DMS114 treated with DMSO at 0.1 percent for 48 hours (cell line): ENCODE results near the gene TARS3.
A peak's percentile ranks its signal among the peaks of the same experiment; 100 is the strongest.
"Not testable (repeated sequence)": the region's sequence is repeated elsewhere in the genome, so short reads cannot be mapped to it uniquely, and the experiment has no call there.

ENCODE experiments used
- DNase-seq: peaks from one replicate; lab custom pipeline; 2025; ENCODE audit not compliant: unreplicated experiment; lab: John Stamatoyannopoulos, UW

TARS3 gene

DNA sequence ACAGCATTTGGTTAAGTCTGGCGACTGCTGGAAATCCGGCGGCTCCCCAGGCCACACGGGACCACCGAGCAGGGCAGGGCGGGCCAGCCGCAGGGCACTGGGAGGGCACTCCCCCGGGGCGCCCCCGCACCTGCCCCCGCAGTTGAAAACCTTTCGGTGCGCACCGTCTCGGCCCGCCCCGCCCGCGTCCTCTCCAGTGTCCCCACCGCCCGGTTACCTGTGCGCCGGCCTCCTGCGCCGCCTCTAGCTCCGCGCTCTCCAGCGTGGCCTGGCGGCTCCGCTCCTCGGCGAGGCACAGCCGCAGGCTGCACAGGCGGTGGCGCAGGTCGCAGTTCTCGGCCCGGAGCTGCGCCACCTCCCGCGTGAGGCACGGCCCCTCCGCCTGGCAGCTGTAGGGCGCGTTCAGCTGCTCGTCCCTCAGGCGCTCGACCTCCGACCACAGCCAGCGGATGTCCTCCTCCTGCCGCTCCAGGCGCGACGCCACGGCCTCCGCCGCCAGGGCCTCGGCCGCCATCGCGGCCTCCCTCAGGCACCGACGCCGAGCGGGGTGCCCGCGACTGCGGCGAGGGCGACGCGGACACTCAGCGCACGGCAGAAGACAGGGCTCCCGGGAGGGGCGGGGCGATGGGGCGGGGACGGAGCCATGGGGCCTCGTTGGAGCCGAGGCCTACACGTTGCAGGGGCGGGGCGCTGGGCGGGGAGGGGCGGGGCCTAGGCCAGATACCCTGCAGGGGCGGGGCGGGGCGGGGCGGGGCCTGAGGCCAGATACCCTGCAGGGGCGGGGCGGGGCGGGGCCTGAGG is at the start of gene TARS3:
TSS of gene TARS3 (minus strand) at position 600 of the 801 bp plus-strand sequence. CDS start at position 514, 86 bp downstream.
- peak; percentile 71 for DNase-seq

DNA sequence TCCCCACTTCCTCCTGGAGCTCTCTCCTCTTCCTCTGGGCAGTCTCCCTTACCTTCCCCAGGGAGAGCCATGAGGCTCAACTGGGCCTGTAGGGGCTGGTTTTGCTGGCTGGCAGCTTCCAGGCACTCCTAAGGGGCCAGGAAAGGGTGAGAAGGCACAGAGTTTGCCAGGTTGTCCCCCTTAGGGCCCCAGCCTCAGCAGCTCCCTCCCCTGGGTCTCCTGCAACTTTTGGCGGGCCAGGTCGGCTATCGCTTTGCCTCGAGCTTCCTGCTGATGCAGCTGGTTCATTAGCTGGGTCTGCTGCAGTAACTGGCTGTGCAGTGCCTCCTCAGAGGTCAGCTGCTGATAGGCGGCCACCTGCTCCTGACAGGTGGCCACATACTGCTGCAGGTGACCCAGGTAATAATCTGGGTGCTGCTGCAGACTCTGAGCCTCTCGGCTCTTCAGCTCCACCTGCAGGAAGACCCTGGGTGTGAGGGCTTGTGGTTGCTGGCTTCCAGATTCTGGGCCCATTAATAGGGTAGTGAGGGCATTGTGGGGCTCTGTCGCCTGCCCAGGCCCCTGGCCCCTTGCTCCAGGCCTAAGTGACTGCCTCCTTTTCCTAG is 49.3 kb upstream of the TARS3 start:
- no peak for DNase-seq

DNA sequence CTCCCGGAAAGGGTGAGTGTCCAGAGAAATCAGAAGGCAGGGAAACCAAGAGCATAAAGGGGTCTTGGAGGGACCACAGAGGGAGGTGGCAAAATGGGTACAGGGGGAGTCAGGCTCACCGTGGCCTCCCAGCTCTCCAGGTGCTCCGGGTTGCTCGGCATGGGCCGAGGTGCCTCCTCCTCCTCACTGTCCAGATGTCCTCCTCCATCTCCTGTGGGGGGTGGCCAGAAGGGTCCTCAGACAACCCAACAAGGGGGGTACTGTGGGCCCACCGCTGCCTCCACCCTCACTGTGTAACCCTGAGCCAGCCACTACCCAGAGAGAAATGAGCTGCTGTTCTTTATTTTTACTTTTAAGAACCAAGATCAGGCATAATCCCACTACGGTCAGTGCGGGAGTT is 48.6 kb upstream of the TARS3 start:
- no peak for DNase-seq

DNA sequence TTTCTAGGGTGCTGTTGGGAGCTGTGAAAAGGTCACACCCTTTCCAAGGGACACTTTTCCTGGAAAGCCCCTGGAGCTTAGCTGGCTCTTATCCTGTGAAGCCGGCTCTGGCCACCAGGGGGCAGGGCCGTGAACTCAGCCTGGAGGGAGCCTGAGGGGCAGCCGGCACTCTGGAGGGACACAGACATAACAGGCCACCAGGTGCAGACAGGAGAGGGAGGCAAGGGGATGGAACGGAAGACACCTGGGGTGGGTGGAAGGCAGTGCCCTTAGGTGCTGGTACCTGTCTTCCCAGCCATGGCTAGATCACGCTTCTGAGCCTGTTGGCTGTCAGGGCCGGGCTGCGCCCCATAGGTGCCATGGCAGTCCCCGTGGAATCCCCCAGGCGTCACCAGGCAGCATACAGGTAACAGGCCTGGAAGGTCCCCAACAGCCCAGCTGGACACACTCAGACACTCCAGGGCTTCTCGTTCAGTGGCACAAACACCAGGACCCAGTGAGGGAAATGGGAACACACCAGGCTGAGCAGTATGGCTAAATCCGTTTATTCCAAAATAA is 42.9 kb upstream of the TARS3 start:
- DNase-seq = not testable (repeated sequence)

DNA sequence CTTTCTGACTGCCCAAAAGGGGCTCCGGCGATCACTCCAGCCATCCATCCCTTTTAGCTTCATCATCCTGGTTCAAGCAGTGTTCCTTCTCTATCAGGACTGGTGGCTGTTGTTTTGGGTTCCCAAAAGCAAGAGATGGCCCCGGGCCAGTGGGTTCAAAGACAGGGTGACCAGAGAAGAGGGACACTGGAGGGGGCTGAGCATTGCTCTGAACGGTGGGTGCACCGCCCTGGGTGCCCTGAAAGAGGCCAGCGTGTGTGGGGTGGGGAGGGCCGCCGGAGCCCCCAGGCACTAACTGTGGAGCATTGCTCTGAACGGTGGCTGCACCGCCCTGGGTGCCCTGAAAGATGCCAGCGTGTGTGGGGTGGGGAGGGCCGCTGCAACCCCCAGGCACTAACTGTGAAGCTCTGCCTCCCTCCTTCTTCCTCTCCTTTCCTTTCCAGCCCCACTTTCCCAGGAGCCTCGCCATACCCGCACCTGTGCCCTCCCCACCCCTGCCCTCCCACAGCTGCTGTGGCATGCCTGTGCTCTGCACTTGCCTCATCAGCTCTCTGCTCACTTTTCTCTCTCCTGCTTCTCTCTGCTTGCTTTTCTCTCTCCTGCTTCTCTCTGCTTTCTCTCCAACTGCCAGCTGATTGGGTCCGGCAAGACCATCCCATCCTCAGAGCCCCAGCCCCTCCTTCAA is 41.6 kb upstream of the TARS3 start:
- DNase-seq = no peak

DNA sequence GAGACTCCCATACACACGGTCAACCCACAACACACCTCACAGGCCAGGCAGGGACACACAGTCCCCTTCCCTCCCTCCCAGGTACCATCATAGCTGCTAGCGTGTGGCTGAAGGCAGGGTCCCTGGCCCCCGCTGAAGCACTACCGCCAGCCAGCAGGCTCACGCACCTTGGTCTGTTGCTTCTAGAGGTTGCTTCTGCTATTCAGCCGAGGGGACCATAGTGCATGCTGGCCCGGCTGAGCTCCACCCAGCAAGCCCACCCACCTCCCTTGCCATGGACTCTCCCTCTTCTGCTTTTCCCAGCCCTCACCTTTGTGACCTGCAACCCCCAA is 41.0 kb upstream of the TARS3 start:
- not testable (repeated sequence) for DNase-seq

DNA sequence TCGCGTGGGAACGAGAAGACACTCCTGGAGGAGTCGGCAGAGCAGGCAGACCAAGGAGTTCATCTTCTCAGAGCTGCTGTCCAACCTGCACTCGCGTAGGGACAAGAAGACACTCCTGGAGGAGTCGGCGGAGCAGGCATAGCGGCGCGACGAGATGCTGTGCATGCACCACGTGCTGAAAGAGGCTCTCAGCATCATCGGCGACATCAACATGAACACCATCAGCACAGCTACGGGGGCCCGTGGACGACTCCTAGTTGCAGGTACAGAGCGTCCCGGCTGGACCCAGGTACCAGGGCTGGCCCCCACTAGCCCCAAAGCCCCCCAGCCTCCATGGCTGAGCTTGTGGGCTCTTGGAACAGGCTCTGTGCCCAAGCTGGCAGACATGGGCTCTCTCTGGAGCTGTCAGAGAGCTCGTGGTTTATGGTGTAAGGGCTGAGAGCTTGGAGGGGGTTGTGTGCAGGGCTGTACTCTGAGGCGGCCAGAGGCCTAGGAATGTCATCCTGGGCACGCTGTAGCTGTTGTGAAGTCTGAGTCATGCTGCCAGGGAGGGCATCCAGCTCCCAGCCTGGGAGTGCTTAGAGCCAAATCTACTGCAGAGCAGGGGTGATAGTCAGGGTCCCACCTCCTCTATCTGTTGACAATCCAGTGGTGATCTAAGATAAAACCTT is 40.5 kb upstream of the TARS3 start:
- DNase-seq = not testable (repeated sequence)

DNA sequence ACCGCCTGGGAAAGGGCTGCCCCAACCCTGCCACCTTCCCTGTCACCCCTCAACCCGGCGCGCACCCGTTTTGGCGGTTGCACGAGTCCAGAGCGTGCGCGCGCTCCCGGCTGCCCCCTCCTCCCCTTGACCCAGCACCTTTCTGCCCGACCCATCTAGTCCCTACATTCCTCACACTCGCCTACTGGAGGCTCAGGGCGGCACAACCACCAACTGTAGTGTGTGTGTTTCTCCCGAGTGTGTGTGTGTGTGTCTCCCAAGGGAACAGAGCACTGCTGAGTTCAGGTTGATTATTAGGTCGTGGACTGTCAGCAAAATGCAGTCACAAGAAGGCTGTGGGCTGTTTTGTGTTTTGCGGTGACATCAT is 22.4 kb upstream of the TARS3 start:
- not testable (repeated sequence) for DNase-seq

DNA sequence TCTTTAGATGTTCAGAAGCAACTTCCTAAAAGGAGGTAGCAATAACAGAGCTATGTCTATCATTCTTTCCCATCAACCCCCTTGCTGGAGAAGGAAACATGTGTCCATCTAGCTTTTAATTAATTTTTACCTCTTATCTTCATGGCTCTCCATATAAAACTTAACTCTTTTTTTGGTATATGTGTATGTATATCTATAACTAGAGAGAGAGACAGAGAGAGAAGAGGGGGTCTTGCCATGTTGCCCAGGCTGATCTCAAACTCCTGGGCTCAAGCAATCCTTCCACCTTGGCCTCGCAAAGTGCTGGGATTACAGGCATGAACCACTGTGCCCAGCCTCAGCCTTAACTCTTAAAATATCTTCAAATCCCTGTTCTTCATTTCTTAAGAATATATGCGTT is 10.6 kb upstream of the TARS3 start:
- DNase-seq = not testable (repeated sequence)

DNA sequence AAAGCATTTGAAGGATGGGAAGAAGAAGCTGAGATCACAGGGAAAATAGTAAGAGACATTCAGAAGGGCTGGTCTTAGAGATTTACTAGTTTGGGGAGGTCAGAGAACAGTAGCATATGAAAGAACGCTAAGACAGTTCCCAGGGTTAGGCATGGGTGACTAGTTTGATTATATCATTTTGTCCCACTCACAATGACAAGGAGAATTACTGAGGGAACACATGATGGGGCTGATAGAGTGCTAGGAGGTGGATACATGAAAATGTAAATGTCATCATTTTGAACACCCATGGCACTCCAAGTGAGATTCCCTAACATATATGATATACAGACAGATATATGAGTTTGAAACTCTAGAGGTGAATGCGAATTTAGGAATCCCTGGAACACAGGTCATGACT is 9.3 kb upstream of the TARS3 start:
- no peak for DNase-seq

DNA sequence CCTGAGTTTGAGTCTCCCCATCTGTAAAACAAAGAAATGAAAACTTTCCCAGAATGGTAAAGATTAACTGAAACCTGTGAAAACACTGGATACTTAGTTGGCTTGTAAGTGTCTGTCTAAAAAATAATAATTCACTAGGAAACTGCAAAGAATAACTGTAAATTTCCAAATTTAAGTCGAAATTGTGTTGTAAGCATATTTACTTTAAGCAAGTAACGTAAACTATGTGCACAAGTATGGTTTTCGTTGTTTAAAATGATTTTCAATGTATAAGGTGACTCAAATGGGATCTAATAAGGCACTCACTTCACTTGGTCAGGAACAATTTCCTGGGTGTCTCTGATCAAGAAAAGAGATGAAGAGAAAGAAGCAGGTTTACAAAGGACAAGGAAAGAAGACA is 8.5 kb upstream of the TARS3 start:
- no peak for DNase-seq

DNA sequence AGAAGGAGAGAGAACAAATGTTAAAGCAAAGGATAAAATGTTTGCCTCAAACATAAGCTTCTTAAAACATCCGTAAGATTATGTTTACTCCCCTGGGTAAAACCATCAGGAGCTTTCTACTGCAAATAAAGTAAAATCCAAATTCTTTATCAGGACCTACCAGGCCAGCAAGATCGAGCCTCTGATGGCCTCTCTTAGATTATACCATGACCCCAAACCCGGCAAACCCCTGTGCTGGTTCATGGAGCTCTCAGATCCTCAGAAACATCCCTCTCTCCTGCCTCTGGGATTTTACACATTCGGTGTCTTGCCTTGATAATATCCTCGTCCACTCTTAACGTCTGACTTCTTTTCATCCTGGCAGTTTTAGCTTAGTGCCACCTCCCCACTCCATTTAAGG is 7.5 kb upstream of the TARS3 start:
- no peak for DNase-seq

DNA sequence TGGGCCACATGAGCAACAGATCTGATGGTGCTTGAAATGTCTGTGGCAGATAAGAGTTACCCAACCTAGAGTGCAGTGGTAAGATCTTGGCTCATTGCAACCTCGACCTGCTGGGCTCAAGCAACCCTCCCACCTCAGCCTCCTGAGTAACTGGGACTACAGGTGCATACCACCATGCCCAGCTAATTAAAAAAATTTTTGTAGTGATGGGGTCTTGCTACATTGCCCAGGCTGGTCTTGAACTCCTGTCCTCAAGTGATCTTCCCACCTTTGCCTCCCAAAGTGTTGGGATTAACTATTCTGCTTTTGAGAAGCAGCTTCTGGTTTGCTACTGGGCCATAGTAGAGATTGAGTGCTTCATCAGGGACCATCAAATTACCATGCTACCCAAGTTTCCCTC is 2.9 kb upstream of the TARS3 start:
- no peak for DNase-seq

DNA sequence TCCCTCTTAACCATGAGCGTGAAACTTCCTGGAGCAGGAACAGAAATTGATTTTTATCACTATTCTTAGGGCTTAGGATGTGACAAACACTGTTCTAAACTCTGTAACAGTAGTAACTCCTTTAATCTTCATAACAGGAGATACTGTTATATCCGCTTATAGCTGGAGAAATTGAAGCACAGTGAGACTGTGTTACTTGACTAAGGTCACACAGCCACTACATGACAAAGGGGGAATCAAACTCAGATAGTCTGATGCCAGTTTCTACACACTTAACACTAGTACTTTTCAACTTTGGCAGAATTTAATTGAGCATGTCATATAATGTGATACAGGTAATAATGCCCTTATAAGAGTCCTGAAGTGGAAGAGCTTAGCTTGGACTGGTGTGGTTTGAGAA is 800 bp upstream of the TARS3 start:
- DNase-seq = no peak

DNA sequence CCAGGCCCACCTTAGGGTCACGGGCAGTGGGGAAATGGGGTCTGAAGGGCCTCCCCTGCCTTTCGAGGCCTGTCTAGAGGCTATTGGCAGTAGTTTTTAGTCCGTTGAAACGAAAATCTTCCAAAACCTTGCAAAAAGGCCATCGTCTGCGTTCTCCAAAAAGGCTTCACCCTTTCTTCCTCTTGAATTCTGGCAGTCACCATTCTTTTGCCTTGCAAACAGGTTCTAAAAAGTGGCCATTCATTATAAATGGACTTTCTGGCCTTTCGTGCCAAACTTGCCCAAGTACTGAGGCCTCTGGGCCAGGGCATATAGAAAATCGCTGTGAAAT is 367 bp upstream of the TARS3 start:
- peak; percentile 63 for DNase-seq

DNA sequence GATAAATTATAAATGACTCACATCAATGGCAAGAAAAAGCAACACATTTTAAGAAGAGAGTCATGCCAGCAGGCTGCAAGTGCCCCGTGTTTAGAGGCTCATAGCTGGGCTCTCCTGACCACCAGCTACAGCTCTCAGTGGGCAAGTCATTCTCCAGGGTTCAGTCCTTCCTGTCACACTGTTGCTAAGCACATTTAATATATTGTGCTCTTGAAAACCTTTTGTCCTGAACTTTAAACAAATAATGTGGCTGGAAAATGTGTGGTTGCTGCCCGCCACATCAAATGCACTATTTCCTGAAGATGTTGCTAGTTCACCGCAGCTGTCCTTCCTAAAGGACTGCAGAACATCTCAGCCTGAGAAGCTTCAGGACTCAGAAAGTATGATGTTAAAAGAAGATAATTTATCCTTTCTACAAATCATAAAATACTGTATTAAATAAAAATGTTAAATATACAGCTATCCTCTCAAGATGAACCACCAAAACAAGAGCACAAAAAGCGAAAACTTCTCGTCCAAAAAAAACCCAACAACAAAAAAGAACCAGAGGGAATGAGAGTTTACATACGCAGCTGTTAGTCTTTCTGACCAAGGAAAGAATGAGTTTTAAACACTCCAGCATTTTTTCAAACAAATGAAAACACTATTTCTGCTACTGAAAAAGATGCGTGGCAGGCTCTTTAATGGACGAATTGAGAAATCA is 951 bp downstream of the TARS3 start:
- no peak for DNase-seq

DNA sequence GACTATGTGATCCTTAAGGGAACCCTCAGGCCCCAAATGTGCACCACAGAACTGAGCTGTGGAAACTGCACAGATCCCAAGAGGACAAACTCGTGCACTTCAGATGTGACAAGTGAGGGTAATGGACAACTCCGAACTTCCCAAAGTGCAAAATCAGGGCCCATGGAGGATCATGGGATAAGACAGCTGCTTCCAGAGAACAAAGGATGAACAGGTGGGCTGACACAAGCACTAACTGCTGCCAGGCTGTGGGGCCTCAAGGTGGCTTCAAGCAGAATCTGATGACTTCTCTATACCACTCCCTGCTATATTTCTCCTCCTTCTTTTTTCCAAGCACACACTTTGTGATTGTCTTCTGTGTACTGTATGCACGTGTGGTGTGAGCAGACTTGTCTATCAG is 5.4 kb downstream of the TARS3 start:
- DNase-seq = no peak

DNA sequence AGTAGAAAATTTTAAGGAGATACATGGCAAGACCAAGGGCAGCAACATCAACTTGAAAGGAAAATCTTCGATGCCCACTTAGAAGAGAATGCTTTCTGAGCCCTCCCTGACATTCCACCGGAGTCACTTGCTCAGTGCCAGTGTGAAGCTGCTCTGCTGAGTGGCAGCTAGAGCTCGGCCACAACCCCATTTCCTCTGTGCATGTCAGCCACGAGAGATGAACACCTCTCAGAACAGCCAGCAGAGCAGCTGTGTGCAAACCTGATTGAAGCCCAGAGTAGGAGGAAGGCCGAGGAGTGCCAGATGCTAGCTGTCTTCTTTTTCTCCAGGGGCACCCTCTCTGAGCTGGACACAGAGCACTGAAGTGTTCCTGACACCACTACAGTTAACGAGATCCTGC is 12.2 kb downstream of the TARS3 start:
- DNase-seq = no peak

DNA sequence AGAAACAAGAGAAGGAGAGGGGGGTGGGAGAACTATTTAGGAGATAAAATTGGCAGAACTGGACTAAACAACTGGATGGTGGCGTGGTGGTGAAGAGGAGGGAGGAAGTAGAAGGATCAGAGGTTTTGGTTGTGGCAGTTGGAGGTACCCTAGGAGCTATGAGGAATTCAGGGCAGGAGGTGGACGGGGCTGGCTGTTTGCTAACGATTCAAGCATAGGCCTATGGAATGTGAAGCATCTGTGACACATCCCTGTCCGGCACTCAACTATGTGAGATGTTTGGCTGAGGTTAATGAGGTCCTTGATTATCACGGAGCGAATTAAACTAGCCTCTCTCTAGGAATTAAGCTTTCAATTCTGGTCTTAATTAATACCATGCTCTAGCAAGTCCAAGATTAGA is 13.5 kb downstream of the TARS3 start:
- DNase-seq = no peak

DNA sequence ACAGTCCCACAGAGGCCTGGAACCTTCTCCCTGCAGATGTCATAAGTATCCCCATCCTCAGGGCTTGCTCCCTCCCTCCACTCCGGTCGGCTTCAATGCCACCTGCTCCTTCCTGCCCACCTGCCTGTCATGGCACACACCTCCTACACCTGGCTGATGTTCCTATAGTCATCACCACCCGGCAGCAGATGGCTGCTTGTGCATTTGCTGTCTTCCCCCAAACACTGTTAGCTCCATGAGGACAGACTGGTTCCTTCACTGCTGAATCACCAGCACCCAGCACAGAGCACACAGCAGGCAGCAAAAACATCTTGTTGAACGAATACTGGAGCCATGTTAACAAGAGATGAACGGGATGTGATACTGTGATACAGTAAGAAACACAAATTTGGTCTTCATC is 14.8 kb downstream of the TARS3 start:
- DNase-seq = no peak

DNA sequence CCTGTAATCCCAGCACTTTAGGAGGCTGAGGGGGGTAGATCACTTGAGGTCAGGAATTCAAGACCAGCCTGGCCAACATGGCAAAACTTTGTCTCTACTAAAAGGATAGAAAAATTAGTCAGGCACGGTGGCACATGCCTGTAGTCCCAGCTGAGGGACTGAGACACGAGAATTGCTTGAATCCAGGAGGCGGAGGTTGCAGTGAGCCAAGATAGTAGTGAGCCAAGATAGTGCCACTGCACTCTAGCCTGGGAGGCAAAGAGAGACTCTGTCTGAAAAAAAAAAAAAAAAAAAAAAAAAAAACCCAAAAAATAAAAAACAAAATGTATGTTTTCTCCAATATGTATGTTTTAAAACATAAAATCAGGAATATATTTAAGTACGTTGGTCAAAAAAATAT is 16.3 kb downstream of the TARS3 start:
- no peak for DNase-seq
